CD4-positive, alpha-beta T cell treated with Interleukin-15 for 1 hour (primary cell): Measurements from ENCODE around the gene PNKP.

Source experiments
- DNase-seq: peaks from one replicate; pipeline ENCODE4 v3.0.0-alpha.2; 2020

The PNKP gene

DNA sequence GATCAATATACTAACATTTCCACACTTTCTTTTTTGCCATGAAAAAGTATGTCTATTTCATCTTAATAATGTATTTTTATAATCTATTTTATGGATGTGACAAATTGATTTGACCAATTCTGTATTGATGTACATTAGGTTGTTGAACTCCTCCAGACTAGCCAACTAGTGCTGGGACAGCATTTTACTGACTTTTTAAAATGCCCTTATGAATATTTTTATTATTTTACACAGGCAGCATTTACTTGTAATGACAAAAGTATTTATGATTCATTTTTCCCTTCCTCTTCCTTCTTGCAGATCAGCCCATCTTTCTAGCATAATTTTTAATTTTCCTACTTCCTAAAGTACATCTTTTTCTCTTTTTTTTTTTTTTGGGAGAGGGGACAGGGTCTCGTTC, 53.4 kb downstream of the PNKP start:
- no peak for DNase-seq

DNA sequence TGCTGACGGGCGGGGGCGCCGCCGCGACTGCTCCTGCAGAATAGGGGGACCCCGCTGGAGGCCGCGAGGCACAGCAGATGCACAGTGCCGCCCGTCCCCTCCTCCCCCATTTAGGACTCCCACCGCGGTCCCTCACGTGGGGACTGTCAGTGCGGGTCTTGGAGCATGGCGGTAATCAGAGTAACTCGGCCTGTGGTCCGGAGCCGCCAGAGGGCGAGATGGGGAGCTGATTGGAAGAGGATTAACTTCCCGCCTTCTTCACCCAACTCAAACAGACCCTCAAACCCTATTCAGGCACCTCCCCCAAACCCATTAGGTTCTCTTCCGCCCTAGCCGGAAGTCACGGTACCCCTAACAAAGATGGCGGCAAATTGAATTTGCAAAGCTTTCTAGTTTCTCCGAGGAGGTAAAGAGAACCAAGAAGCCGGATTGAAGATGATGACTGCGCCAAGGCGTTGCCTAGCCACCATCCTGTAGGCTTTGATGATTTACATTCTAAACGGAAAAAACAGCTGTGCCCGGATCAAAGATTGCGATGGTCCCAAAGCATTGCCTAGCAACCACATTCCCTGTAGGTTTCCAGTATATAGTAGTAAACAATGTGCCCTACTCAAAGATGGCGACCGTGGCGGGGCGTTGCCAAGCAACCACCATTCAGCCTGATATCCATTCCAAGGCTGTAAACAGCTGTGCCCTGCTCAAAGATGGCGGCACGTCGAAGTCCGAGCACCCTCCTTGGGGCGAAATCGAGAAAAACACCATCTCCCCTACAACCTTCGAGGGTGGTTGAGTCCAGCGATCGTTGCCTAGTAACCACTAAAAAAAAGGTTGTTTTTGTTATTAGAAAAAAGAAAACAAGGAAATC, 54.1 kb downstream of the PNKP start, which contains the start of gene FUZ:
Gene FUZ, minus strand, starts transcription at position 296 of the 865 bp plus-strand sequence. Its CDS starts 186 bp downstream, at position 110.
- peak; percentile 99 for DNase-seq

DNA sequence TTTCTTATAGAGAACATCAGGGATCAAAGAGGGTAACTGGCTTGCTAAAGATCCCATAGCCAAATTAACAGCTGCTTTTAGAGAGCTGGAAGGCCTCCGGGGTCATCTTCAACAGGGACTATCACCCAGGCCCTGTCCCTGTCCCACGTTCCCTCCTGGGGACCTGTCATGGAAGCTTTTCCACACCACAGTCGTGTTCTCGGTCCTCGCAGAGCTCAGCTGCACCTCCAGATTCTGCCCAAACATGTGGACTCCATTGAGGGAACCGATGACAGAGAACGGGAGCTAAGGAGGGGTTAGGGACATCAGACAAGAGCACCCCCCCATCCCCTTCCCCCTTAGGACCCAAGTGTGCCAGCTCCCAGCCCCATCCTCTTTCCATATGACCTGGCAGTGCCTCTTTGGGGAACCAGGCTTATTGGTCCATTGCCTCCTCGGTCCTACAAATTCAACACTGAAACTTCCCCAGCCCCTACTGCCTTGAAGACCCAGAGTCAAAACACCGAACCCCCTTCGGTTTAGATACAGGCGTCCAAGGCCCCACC, 54.9 kb downstream of the PNKP start:
- no peak for DNase-seq

DNA sequence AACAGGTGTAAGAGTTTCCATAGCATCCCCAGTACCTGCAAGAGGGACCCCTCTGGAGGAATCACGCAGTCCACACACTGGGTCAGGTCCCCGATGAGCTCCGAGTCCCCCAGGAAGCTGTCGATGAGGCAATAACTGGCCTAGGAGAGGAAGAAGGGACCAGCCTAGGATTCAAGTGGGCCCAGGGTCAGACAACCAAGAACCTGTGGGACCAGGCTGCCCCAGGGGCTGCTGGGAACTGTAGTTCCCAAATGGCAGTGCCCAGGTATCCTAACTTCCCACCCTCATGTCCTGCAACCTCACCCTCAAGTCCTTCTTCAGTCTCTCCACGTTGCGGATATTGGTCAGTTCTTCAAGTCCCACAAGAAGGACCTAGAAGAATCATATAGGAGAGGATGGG, 56.0 kb downstream of the PNKP start:
- no peak for DNase-seq
